Thyroid gland (tissue), 4 donors: Measurements from ENCODE around the gene FKBP1A.

Experiments
- POLR2A ChIP-seq, 2 donors: fragments of 450-650 bp; IDR thresholded peaks; one replicate each; pipeline ENCODE4 v1.6.1; 2017; ENCODE audit warnings: antibody characterized with exemption in 2 of 2, mild to moderate bottlenecking in 2 of 2, moderate library complexity in 1 of 2
- TF ChIP-seq, protein P1 (sequence below), 6 experiments: fragments of 200-600 bp in 3 of 6; fragments of 450-650 bp in 3 of 6; sonication (generic) in 3 of 6; IDR thresholded peaks; one replicate each; pipeline ENCODE4 v1.5.1; 2016 to 2019; ENCODE audit warnings: antibody characterized with exemption in 6 of 6, mild to moderate bottlenecking in 2 of 6, inconsistent platforms in 1 of 6, moderate library complexity in 1 of 6

DNA sequence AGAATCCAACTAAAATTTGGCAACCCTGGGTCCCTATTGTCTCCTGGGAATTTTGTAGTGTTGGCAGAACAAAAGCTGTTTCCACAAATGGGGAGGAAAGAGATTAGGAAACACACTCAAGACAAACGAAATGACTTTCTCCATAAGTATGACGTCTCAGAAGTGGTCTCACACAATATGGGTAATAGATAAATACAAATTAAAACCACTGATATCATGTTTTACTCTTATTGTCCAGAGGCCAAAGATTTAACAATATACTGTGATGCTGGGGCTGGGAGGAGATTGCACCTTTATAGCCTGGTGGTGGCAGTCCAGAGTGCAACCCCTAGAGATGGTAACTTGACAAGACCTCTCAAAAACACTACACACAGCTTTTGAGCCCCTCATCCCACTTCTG lies 18.6 kb downstream of the FKBP1A start:
- TF ChIP-seq, protein P1, sequence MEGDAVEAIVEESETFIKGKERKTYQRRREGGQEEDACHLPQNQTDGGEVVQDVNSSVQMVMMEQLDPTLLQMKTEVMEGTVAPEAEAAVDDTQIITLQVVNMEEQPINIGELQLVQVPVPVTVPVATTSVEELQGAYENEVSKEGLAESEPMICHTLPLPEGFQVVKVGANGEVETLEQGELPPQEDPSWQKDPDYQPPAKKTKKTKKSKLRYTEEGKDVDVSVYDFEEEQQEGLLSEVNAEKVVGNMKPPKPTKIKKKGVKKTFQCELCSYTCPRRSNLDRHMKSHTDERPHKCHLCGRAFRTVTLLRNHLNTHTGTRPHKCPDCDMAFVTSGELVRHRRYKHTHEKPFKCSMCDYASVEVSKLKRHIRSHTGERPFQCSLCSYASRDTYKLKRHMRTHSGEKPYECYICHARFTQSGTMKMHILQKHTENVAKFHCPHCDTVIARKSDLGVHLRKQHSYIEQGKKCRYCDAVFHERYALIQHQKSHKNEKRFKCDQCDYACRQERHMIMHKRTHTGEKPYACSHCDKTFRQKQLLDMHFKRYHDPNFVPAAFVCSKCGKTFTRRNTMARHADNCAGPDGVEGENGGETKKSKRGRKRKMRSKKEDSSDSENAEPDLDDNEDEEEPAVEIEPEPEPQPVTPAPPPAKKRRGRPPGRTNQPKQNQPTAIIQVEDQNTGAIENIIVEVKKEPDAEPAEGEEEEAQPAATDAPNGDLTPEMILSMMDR (IDR thresholded peaks at IDR 0.05), result no peak
- TF ChIP-seq POLR2A (IDR thresholded peaks at IDR 0.05), result no peak
